Effector memory CD4-positive, alpha-beta T cell (primary cell): Measurements from ENCODE around the gene TPPP3.

Experiments used
- DNase-seq, 3 donors: peaks; one replicate each; pipeline ENCODE4 v3.0.0-alpha.2; 2020
- H3K27ac ChIP-seq: 2 replicates; pipeline ENCODE4 v1.7.0; 2013; ENCODE audit warnings: mild to moderate bottlenecking, low read length, moderate library complexity; ENCODE audit not compliant: insufficient read depth, poor library complexity, severe bottlenecking
- H3K27me3 ChIP-seq: replicated peaks from 2 replicates; pipeline ENCODE4 v1.7.0; 2013; ENCODE audit warnings: mild to moderate bottlenecking, low read length; ENCODE audit not compliant: insufficient read depth, control insufficient read depth, poor library complexity, severe bottlenecking
- H3K36me3 ChIP-seq: 2 replicates; pipeline ENCODE4 v1.7.0; 2013; ENCODE audit warnings: mild to moderate bottlenecking, low read length, moderate library complexity; ENCODE audit not compliant: control insufficient read depth, insufficient read depth
- H3K4me1 ChIP-seq: 2 replicates; pipeline ENCODE4 v1.7.0; 2013; ENCODE audit warnings: low read length, mild to moderate bottlenecking; ENCODE audit not compliant: control insufficient read depth, insufficient read depth, poor library complexity, severe bottlenecking
- H3K4me3 ChIP-seq: 2 replicates; pipeline ENCODE4 v1.7.0; 2013; ENCODE audit warnings: low read length, low read depth, mild to moderate bottlenecking; ENCODE audit not compliant: insufficient read depth, poor library complexity, severe bottlenecking
- H3K9me3 ChIP-seq: 2 replicates; pipeline ENCODE4 v1.7.0; 2013; ENCODE audit warnings: mild to moderate bottlenecking, low read length, moderate library complexity; ENCODE audit not compliant: control insufficient read depth

Gene TPPP3

DNA sequence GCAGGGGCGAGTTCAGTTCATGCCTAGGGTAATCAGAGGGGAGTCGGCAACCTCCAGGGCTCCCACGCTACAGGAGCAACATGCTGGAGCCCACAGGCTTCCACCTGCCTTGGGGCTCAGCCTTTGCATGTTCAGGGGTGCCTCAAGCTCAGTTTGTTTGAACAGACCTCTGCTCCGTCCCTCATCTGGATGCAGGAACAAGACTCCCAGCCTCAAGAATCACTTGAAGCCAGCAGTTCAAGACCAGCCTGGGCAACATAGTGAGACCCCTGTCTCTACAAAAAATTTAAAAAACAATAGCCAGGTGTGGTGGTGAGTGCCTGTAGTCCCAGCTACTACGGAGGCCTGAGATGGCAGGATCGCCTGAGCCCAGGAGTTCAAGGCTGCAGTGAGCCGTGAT is 32.7 kb upstream of the TPPP3 start:
- Histone ChIP-seq H3K4me3 (no peak overlapping the region), H3K27me3 (peaks cover 31% of the 10 kb centered on the region), H3K27ac (no peak overlapping the region), H3K4me1 (peaks cover 6% of the 10 kb centered on the region), H3K9me3 (no peaks in the 10 kb centered on the region), H3K36me3 (no peaks in the 10 kb centered on the region)
- DNase-seq: no peak

- Histone ChIP-seq H3K36me3 (no peaks in the 10 kb centered on the region), H3K9me3 (no peaks in the 10 kb centered on the region), H3K4me1 (peaks cover 5% of the 10 kb centered on the region), H3K27me3 (peaks cover 30% of the 10 kb centered on the region), H3K27ac (no peak overlapping the region), H3K4me3 (no peak overlapping the region)
- no peak for DNase-seq
Observed at GRCh38 chr16:67425580-67425979, 32.3 kb upstream of the TPPP3 start.

DNA sequence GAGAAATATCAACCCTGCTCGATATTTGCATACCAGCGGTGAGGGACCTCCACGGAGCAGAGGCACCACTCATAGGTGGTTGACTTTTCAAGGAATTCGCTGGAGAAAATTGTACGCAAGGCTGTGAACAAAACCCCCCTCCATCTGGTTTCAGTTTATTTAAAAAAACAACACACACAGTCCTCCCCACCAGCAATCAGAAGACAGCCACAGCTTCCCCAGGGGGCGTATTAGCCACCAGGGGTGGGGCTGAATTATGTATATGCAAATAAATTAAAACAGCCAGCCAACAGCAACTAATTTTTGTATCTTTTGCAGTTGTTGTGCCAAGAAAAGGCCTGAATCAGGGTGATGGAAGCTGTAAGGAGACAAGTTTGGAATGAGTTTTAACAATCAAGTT is 31.8 kb upstream of the TPPP3 start:
- Histone ChIP-seq H3K27me3 (peaks cover 25% of the 10 kb centered on the region), H3K27ac (no peak overlapping the region), H3K4me3 (no peak overlapping the region), H3K9me3 (no peaks in the 10 kb centered on the region), H3K4me1 (no peaks in the 10 kb centered on the region), H3K36me3 (no peaks in the 10 kb centered on the region)
- DNase-seq: no peak

DNA sequence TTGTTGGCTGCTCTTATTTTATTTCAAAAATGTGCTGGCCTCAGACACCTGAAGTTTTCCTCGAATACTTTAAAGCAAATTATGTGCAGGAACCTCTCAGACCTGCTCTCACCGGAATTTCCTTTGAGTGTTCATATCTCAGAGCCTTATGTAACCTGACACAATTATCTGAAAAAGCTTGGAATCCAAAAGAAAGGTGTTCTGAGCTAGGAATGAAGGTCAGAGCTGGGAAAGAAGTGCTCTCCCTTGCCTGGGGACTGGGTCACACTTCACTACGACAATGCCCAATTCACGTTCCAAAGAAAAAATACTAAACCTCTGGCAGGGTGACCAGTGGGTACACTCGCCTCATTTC is 30.9 kb upstream of the TPPP3 start:
- peaks cover 16% of the 10 kb centered on the region for H3K27me3 ChIP-seq
- no peak for DNase-seq
- H3K4me3 ChIP-seq: no peak overlapping the region
- no peak overlapping the region for H3K27ac ChIP-seq
- H3K9me3 ChIP-seq: no peaks in the 10 kb centered on the region
- no peaks in the 10 kb centered on the region for H3K36me3 ChIP-seq
- H3K4me1 ChIP-seq: no peaks in the 10 kb centered on the region

DNA sequence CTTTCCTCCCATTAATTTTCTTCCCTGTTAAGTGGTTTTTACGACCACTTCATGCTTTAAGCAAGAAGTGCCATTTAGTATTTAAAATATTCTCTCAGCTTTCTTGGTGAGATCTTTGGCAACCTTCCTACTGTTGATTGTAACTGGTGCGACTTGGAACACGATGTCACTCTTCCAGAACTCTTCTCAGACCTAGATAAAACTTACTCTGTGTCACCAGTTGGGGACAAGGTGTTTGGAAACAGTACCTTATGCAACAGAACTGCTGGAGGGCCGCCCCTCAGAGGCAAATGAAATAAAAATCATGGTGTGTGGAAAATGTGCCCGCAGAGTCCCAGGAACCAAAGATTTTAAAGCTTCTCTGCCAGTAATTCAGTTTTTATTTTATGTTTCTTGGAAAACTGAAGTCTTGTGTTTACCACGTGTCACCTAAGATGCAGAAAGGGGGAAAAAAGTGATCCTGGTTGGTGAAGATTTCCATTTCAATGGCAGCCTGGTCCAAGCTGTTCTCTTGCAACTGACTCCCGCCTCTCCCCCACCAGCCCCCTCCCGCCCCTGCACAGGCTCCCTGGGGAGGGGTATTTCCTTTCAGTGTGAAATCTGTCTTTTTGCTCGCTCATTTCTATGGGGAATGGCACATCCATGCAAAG is 30.4 kb upstream of the TPPP3 start:
- Histone ChIP-seq H3K4me3 (no peak overlapping the region), H3K27ac (no peak overlapping the region), H3K27me3 (peaks cover 11% of the 10 kb centered on the region), H3K4me1 (no peaks in the 10 kb centered on the region), H3K9me3 (no peaks in the 10 kb centered on the region), H3K36me3 (no peaks in the 10 kb centered on the region)
- no peak for DNase-seq

GRCh38 chr16:67423015-67423414 is 29.7 kb upstream of the TPPP3 start:
- Histone ChIP-seq H3K36me3 (no peaks in the 10 kb centered on the region), H3K4me3 (no peak overlapping the region), H3K27me3 (peaks cover 8% of the 10 kb centered on the region), H3K4me1 (no peaks in the 10 kb centered on the region), H3K9me3 (no peaks in the 10 kb centered on the region), H3K27ac (no peak overlapping the region)
- no peak for DNase-seq

DNA sequence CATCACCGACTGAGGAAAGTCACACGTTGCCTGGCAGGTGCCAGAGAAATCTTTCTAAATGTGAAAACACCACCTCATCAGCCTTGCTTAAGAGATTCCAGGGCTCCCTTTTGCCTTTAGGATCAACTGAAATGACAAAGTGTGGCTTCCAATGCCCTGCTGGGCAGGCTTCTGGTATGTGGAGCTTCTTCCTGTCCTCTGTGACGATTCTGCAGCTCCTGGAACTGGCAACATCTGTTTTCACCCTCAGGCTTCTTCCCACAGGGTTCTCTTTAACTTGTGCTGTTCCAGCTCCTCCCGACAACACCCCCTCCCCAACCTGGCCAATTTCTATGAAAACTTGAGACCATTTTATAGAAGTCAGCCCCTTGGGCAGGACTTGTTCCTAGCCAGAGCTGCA is 27.7 kb upstream of the TPPP3 start:
- Histone ChIP-seq H3K4me1 (peaks cover 6% of the 10 kb centered on the region), H3K27ac (no peak overlapping the region), H3K27me3 (peaks cover 21% of the 10 kb centered on the region), H3K9me3 (no peaks in the 10 kb centered on the region), H3K4me3 (no peak overlapping the region), H3K36me3 (no peaks in the 10 kb centered on the region)
- DNase-seq: no peak

DNA sequence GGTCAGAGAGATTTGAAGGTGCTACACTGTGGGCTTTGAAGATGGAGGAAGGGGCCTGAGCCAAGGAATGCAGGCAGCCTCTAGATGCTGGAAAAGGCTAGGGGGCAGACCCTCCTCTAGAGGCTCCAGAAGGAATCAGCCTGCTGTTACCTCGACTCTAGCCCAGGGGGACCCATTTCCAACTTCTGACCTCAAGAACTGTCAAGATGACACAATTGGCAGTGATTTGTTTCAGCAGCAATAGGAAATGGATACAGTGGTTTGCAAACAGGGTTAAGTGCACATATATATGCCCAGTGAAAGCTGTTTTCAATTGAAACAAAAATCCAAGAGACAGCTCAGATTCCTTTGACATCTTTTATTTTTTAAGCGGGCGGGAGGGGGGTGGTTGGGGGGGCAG is 26.6 kb upstream of the TPPP3 start:
- peaks cover 6% of the 10 kb centered on the region for H3K4me1 ChIP-seq
- no peak overlapping the region for H3K27ac ChIP-seq
- no peak for DNase-seq
- no peaks in the 10 kb centered on the region for H3K9me3 ChIP-seq
- H3K4me3 ChIP-seq: no peak overlapping the region
- H3K27me3 ChIP-seq: peaks cover 23% of the 10 kb centered on the region
- no peaks in the 10 kb centered on the region for H3K36me3 ChIP-seq

DNA sequence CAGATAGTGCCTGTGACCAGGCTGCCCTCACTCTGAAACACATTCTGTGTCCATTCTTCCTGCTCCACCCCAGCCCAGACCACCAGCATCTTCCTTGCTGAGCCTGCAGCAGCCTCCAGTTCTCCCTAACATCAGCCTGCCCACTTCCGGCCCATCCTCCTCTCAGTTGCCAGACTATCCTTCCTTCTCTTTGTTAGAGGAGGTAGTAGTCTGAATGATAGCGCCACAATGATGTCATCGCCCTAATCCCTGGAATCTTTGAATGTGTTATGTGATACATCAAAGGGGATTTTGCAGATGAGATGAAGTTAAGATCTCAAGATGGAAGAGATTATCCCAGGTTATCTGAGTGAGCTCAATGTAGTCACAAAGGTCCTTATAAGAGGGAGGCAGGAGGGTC is 26.2 kb upstream of the TPPP3 start:
- no peak overlapping the region for H3K27ac ChIP-seq
- peaks cover 21% of the 10 kb centered on the region for H3K27me3 ChIP-seq
- no peak for DNase-seq
- no peak overlapping the region for H3K4me3 ChIP-seq
- H3K36me3 ChIP-seq: no peaks in the 10 kb centered on the region
- H3K4me1 ChIP-seq: peaks cover 6% of the 10 kb centered on the region
- no peaks in the 10 kb centered on the region for H3K9me3 ChIP-seq

DNA sequence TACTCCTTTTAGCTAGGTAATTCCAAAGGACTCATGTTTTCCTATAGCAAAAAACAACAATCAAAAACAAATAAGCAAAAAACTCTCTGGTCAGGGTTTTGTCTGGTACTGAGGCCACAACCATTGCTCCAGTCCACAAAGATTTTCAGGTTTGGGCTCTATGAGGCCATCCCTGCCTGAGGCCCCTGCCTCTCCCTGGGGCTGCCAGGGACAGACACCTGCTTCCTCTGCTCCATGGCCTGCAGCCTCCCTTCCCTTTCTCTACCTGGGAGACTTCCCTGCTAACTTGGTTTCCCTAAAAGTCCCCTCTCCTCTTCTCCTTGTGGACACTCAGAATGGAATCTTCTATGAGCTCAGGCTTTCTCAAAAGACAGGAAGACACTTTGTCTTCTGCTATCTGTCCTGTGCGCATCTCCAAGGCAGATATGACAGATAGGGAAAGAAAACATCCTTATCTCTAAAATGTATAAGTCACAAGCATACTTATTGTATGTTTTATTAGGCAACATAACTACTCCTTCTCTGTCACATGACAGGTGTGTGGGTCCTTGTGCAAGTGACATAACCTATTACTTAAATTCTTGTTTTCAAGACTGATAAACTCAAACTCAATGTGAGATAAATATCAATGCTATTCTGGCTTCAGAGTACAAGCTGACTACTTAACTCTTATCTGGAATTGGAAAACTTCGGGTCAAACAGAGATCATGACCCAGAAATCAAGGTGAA is 24.2 kb upstream of the TPPP3 start:
- Histone ChIP-seq H3K9me3 (no peaks in the 10 kb centered on the region), H3K4me1 (peaks cover 6% of the 10 kb centered on the region), H3K27ac (no peak overlapping the region), H3K27me3 (peaks cover 17% of the 10 kb centered on the region), H3K4me3 (no peak overlapping the region), H3K36me3 (no peaks in the 10 kb centered on the region)
- no peak for DNase-seq
